Endothelial cell of umbilical vein (primary cell): Measurements from ENCODE around the gene INPP5A.

ENCODE experiments used
- EZH2 ChIP-seq: IDR thresholded peaks from 2 replicates; pipeline ENCODE4 v1.6.1; 2012; ENCODE audit warnings: borderline replicate concordance, low read depth, mild to moderate bottlenecking, moderate library complexity, low read length, inconsistent platforms; ENCODE audit not compliant: severe bottlenecking
- POLR2A ChIP-seq: IDR thresholded peaks from 2 replicates; pipeline ENCODE4 v1.6.1; 2012; ENCODE audit warnings: low read depth, mild to moderate bottlenecking, control low read depth, low read length
- POLR2AphosphoS5 ChIP-seq: IDR thresholded peaks from 2 replicates; pipeline ENCODE4 v1.6.1; 2012; ENCODE audit warnings: low read depth, mild to moderate bottlenecking, control low read depth, low read length, moderate library complexity; ENCODE audit not compliant: insufficient read depth
- TF ChIP-seq, protein P1 (sequence below), 2 donors: IDR thresholded peaks; 1 replicate in 1 of 2; 2 replicates in 1 of 2; pipeline ENCODE4 v1.5.1; 2011; ENCODE audit warnings: low read length in 2 of 2, mild to moderate bottlenecking in 2 of 2, moderate library complexity in 2 of 2, control low read depth in 1 of 2, inconsistent platforms in 1 of 2, low read depth in 1 of 2; ENCODE audit not compliant: insufficient read depth in 1 of 2; ENCODE audit errors: extremely low read depth in 1 of 2

DNA sequence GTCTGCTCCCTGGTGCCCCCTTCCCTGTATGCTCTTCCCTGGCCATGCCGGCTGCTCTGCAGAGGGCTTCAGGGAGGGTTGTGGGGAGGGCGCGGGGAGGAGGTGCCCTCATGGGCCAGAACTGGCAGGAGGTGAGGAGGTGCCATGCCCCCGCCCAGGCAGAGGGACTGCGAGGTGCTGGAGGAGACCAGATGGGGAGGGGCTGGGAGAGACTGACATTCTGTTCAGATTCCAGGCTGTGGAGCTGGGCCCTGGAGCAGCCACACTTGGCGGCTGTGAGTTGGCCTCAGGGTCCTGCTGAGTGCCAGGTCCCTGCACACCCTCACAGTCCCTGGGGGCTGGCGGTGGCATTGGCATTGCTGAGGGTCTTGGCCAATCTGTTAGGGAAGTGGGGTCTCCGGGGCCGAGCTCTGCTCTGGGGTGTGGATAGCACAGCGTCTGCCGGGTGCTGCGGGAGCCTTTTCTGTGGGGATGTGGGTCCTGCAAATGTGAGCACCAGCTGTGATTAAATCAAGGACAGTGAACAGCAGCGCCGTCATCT is 25.4 kb downstream of the INPP5A start:
- no peak for TF ChIP-seq POLR2A
- TF ChIP-seq, protein P1, sequence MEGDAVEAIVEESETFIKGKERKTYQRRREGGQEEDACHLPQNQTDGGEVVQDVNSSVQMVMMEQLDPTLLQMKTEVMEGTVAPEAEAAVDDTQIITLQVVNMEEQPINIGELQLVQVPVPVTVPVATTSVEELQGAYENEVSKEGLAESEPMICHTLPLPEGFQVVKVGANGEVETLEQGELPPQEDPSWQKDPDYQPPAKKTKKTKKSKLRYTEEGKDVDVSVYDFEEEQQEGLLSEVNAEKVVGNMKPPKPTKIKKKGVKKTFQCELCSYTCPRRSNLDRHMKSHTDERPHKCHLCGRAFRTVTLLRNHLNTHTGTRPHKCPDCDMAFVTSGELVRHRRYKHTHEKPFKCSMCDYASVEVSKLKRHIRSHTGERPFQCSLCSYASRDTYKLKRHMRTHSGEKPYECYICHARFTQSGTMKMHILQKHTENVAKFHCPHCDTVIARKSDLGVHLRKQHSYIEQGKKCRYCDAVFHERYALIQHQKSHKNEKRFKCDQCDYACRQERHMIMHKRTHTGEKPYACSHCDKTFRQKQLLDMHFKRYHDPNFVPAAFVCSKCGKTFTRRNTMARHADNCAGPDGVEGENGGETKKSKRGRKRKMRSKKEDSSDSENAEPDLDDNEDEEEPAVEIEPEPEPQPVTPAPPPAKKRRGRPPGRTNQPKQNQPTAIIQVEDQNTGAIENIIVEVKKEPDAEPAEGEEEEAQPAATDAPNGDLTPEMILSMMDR (IDR thresholded peaks at IDR 0.05; ENCODE audit: extremely low read depth in 1 of 2, insufficient read depth in 1 of 2, low read depth in 1 of 2, low read length in 2 of 2) = no peak
- TF ChIP-seq POLR2AphosphoS5 = no peak
- no peak for TF ChIP-seq EZH2
